HG03432 (cell line): Measurements from ENCODE around the gene GAS1.
A peak's percentile ranks its signal among the peaks of the same experiment; 100 is the strongest.

Experiments
- ATAC-seq: cut with Tn5 transposase; IDR thresholded peaks from one replicate; pipeline ENCODE4 v1.9.1; 2021; ENCODE audit warnings: mild to moderate bottlenecking, moderate library complexity; ENCODE audit not compliant: unreplicated experiment

Gene GAS1, protein sequence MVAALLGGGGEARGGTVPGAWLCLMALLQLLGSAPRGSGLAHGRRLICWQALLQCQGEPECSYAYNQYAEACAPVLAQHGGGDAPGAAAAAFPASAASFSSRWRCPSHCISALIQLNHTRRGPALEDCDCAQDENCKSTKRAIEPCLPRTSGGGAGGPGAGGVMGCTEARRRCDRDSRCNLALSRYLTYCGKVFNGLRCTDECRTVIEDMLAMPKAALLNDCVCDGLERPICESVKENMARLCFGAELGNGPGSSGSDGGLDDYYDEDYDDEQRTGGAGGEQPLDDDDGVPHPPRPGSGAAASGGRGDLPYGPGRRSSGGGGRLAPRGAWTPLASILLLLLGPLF

DNA sequence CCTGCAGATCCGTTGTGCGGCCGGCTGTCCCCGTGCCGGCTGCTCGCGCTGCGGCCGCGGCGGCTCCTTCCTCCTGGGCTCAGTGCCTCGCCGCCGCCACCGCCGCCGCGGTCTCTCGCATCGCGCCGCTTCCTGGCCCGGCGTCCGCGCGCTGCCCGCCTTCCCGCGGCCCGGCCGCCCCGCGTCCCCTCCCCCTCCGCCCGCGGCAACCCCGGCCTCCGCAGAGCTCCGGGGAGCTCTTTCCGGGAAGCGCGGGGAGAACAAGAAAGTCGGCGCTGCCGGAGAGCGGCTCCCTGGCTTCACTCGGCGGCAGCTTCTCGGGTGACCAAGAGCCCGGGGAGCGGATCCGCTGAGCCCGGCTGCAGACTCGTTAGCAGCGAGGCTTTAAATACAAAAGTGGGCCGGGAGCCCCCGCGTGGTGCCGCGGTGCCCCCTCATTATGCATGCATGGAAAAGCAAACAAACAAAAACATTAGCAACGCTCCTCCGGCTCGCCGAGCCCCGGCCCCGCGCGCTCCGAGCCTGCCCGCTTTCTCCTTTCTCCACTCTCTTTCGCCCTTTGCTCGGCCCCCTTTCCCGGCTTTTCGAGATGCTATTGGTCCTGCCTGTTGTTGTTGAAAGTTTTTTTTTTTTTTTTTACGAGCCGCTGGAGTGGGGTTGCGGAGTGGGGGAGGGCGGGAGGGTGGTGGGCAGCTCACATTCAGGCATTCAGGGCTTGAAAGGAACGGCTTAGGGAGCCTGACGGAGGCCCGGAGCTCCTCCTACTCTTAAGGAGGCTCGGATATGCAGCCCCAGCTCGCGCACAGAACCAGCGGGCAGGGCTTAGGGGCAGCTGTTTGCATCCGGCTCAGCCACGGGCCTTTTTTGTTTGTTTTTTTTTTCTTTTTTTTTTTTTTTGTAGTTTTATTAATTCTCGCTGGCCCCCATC, at the start of gene GAS1:
Gene GAS1, minus strand, starts transcription at position 361 of the 928 bp plus-strand sequence. CDS start 727 bp downstream, outside the sequence.
- peak; percentile 56 for ATAC-seq

DNA sequence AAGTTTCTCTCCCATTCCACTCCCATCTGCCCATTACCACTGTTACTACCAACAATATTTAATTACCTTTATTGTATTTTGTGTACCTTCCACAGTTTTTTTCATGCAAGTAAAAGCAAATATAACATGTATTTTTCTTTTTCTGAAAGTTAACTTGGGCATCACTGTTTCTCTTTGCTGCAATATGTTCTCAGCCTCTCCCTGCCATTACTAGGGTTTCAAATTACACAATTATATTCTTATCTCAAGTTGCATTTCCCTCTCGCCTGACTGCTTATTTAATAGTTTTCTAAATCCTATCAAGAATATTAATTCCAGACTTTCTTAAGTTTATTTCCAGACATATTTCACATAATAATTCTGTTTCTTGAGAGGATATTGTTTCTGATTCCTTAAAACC, 46.9 kb upstream of the GAS1 start:
- ATAC-seq, result no peak

DNA sequence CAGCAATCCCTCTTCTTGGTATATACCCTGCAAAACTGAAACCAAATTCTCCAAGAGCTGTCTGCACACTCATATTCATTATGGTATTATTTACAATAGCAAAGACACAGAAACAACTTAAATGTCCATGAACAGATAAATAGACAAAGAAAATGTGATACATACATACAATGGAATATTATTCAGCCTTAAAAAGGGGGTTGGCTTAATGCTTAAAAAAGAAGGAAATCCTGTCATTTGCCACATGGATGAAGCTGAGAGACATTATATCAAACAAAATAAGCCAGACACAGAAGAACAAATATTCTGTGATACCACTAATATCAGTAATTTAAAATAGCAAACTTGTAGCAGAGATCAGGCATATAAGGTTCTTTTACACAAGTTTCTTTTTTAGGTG, 46.5 kb upstream of the GAS1 start:
- no peak for ATAC-seq

DNA sequence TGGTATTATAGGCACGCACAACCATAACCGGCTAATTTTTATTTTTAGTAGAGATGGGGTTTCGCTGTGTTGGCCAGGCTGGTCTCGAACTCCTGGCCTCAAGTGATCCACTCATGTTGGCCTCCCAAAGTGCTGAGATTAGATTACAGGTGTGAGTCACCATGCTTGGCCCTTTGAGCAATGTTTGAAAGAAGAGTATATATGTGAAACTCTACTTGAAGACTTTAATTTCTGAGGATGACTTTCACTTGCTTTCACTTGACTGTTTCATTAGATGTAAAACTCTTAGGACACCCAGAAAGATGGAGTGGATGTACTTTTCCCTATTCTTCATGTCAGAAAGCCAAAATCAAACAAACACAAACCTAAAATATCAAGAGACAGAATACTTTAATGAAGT, 43.8 kb upstream of the GAS1 start:
- ATAC-seq, result no peak

DNA sequence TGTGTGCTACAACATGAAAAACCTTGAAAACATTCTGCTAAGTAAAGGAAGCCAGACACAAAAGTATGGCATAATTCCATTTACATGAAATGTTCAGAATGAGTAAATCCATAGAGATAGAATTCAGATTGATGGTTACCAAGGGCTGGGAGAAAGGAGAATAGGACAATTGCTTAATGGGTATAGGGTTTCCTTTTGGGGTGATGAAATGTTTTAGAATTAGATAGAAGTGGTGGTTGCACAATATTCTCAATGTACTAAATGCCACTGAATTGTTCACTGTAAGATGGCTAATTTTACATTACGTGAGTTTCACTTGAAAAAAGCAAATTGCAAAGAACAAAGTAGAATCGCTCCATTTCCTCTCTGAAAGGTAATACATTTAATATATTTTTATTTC, 43.0 kb upstream of the GAS1 start:
- ATAC-seq, result no peak

DNA sequence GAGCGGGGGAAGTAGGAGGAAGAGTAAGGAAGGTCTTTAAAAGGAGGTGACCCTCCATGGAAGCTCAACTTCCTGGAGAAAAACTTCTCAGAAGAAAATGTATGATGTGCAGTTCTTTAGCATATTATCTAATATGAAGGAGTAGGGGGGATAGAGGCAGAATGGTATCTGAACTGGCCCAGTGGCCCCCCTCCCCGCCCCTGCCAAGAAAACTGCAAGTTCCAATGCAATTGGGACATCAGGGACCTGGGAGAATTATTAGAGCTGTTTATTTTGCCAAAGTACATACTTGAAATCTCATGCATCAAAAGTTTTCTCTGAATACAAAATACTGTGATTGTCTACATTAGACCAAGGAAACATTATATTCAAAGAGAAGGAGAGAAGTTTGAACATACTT, 40.6 kb upstream of the GAS1 start:
- no peak for ATAC-seq

DNA sequence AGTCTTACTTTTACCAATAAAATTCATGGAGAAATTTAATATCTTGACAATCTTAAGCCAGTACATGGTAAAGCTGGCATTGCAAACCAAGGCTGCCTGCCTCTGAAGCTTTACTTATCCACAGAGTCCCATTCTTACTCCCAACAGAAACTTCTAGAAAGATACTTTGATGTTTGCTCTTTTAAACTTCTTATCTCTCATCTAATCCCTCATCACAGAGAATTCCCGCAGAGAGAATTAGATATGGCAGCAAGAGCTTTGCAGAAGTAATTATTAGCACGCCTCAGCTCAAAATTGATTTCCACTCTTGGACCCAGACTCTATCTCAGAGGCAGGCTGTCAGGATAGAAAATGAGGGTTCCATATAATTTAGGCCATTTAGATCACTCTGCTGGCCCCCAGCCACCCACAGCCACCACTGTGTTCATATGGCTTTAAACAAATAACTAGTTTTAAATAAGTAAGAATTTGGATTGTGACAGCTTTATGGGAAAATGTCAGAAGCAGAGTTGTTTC, 37.9 kb upstream of the GAS1 start:
- ATAC-seq, result no peak

DNA sequence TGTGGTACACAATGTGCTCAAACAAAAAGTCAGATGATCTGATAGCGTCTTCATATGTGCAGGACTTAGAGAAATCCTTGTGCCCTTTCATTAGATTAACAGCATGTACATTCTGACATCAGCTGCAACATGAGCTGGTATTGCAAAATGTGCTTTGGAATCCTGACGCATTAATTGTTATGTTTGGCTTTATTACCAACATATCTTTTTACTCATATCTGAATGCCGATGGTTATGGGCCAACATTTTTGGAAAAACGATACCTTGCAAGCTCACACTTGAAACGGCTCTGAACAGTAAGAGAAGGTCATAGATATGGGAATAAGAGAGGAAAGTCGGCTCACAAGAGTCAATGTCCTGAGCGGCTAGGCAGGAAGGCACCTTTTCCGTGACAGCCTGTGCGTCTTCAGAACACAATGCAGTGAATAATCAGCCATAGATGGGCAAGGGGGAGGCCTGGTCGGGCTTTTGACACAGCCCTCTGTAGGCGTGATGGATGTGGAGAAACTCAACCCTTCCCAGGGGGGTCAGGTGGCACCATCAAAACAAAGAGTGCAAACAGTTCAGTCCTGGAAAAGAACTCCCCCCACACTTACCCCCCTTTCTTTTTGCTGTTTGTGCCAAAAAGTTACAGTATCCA, 36.4 kb upstream of the GAS1 start:
- ATAC-seq, result no peak

DNA sequence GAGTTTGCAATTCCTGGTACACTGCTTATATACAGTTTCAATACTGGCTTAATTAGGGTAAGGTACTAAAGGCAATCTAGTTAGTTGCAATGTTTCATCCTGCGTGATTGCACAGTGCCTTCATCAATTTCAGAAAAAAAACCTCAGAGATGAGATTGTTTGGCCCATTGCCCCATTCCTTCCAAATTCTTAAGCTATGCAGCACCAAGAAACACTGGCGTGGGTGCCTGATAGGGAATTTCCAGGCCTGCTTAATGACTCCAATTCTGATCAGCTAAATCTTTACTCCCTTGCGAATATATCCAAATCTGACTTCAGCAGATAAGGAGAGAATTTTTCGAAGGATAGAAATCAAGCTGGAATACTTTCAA, 35.9 kb upstream of the GAS1 start:
- ATAC-seq, result no peak

DNA sequence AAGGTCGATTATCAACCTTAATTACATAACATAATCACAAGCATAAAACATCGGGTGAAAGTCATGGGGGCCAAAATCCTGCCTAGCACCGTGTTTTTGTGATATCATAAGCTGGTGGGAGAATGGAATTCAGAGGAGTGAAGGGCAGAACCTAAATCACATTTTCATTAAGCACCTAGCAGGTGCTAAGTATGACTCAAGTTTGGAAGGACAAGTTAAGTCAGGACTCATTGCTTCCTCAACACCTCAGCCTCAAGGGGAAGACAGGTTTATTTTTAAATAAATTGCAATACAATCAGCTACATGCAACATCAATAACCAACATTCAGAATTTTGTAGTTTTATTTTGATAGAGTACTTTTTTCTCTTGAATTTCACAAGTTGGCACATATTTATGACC, 33.5 kb upstream of the GAS1 start:
- no peak for ATAC-seq

DNA sequence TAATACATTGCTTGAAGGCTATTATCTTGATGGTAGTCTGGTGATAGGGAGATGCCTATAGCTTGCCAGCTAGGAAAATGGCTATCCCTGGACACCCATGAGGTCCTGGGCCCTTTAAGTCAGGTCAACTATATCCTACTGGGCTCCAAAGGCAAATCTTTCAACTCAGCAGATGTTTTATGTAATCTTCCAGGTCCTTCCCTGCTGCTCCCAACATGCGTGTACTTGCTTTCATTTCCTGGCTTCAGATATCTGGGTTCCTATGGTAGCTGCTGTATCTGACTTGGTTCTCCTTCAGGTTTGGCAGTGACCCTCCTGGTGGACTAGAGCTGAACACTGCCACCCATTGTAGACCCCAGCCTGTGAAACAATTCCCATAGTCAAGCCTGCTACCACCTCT, 32.4 kb upstream of the GAS1 start:
- ATAC-seq, result no peak

DNA sequence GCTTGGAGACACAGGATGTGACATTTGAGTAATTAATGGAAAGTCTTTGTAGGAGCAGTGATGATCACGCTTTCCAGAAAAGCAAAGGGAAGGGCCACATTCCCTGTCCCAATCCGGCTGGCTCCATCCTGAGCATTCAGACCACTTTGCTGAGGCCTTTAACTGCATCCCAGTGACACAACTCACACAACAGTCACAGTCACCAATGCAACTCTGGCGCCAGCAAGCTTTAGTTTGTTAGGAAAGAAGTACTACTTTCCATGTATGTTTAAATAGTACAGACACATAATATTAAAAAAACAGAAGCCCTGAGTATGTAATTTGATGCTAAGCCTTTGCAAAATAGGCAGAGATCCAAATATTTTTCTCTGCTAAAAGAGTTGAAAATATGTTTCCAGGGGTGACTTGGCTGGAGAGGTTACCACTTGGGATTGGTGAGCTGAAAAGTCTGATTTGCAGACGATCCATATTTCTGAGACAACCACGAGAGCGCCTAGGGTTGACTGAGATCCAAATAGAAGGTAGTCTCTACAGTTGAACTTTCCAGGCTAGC, 31.7 kb upstream of the GAS1 start:
- no peak for ATAC-seq

DNA sequence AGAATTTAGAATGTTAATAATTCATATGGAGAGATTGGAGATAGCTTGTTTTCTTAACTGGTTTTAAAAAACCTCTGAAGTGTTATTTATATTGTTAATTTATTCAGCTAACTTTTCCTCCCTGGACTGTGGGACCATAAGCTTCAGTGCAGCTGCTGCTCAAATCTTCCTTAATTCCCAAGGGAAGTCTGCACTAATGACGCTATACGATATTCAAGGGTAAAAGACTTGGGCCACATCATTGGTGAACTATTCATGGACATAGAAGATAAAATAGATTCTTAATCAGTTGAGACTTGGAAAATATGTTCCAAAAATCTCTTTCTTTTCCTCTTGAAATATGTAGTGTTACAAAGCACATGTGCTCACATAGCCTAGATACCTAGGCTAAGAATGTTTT, 31.1 kb upstream of the GAS1 start:
- no peak for ATAC-seq

DNA sequence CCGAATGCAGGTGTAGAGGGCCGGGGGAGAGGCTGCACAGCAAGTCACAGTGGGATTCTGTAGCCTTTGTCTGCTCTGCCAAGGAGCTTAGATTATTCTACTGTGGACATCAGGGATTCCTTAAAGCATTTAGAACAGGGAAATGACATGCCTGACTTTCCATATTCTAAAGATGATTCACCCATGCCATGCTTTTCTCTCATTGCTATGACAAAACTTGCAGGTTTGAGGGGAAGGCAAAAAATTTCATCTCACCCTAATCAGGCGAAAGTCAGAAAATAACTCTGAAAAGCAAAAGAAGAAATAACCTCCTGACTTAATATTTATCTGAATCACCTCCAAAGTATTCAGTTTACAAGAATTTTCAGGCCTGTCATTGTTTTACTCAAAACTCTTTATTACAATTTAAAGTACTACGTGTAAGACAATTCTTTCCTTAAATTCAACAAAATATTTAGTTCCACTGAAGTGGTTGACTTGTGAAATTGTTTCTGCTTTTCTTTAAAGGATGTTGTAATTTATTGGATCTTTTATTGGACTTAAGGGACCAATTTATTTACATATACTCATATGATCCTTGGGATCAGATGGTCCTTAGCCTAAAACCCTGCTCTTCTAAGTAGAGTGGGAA, 30.0 kb upstream of the GAS1 start:
- no peak for ATAC-seq

DNA sequence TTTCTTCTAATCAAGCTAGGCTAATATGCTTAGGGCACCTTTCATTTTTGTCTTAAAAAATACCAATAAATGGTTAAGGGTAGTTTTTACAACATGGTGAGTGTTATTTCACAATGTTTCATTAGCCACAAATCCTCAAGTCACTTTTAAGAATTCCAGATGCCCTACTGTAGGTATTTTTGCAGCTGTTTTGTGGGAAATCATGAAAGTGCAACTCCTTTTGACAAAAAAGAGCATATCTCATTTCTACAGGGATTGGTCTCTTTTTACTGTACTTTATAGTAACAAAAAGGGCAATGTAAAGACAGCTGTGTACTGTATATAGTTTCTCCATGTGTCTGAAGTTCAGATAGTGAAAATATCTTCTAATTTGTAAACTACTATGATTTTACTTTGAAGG, 28.3 kb upstream of the GAS1 start:
- ATAC-seq, result no peak

DNA sequence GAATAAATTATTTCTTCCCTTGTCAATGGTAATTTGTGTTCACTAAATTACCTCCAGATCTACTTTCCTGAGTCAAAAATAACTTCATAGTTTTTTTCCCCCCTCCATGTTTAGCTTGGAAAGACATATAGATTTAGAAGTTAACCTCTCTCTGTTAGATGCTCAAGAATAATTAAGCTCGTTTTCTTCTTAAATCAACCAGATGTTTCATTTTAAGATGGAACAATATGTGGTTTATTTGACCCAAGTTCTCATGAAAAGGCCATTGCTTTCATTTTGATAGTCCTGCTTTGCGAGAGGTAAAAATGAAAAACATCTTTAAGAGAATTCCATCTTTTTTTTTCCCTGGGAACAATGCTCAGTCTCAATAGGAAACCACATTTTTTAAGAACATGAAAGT, 27.7 kb upstream of the GAS1 start:
- ATAC-seq, result no peak

DNA sequence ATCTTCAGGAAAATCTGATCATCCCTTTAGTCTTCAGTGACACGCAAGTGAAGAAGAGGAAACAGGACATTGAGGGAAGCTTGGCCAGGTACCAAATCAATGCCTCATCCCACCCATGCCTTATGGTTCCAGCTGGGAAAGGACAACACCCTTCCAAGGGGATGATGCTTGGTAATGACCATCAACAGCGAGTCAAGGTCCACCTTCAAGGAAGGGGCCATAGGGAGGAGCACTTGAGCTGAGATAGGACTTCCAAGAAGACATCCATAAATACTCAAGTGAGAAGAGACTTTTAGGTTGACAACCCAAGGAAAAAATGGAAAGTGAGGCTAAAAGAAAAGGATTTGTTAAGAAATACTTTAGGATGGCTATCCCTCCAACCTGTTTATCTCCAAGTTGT, 27.1 kb upstream of the GAS1 start:
- no peak for ATAC-seq

DNA sequence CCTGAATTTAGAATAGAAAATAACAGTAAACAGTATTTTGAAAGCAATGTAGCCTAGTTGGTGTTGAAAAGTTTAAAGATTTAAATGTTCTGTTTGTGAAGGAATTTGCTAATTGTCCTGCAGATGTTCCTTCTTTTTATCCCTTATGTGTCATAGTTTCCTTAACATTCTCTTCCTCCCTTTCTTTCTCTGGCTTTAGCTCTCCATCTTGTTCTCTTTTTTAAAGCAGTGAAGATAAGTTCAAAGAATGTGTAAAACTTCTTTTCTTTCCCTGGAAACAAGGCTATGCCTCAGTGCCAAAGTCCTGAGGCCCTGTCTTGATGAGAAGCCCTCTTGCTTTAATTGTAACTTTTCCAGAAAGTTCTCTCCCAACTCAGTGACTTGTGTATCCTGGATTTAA, 24.4 kb upstream of the GAS1 start:
- no peak for ATAC-seq

DNA sequence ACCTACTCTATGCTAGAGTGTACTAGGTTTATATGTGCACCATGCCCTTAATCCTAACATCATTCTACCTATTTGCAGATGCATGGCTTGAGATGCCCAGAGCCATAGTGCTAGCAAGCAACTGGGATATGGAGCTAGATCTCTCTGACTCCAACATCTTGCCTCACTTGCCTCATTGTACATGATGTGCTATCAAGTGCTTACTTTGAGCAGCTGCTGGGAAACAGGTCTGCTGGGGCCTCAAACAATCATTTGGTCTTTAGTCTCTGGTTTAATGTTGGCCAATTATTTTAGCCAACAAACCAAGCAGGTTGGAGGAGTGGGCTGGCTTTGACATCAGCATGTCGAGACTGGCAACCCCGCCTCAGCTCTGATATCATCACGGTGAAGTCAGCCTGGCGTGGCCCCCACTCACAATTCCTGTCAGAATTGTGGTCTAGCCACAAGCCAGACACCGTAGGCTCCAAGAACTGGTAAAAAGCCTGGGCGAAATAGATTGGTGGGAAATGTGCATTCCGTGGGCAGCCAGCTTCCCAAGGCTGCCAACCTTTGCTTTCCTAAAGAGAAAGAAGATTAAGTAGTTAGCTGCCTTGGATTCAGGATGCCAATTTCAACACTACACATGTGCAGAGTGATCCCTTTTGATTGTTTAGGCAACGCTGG, 21.1 kb upstream of the GAS1 start:
- no peak for ATAC-seq

DNA sequence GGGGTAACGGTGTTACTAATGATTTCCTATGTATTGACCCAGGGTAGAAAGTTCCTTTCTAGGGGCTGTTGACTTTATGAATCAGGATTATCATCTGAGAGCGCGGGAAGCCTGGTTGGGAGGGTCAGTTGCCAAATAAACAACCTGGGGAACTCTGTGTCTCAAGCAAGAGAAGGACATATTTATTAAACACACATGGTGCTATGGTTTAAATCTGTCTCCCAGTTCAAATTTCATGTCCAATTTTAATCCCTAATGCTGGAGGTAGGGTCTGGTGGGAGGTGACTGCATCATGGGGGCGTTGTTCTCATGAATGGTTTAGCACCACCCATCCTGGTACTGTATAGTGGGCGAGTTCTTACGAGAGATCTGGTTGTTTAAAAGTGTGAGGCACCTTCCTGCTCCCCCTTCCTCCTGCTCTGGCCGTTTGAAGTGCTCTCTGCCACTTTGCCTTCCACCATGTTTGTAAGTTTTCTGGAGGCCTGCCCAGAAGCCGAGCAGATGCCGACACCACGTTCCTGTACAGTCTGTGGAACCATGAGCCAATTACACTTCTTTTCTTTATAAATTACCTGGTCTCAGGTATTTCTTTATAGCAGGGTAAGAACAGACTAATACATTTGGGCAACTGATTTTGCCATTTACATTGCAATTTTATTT, 19.7 kb upstream of the GAS1 start:
- ATAC-seq, result no peak
